ENCODE results near the gene ABCG1.

The ABCG1 gene

GRCh38 chr21:42294273-42294880, 75.4 kb downstream of the ABCG1 start:
- DNase-seq: no peak

- no peak for DNase-seq
These were observed 76.9 kb downstream of the ABCG1 start for GRCh38 chr21:42295845-42296244.

- DNase-seq: no peak
These were observed 77.6 kb downstream of the ABCG1 start for GRCh38 chr21:42296501-42296900.

GRCh38 chr21:42297377-42297776, 78.4 kb downstream of the ABCG1 start:
- DNase-seq: no peak

GRCh38 chr21:42298237-42298636, 79.3 kb downstream of the ABCG1 start:
- DNase-seq: no peak

- DNase-seq: no peak
These were observed 79.7 kb downstream of the ABCG1 start for GRCh38 chr21:42298657-42299056.

GRCh38 chr21:42299324-42300044, 80.5 kb downstream of the ABCG1 start:
- DNase-seq: no peak

GRCh38 chr21:42300045-42300583, 81.2 kb downstream of the ABCG1 start:
- DNase-seq: no peak

GRCh38 chr21:42300956-42301355, 82.0 kb downstream of the ABCG1 start:
- no peak for DNase-seq

- DNase-seq: no peak
These were observed 82.6 kb downstream of the ABCG1 start for GRCh38 chr21:42301371-42302075.

- DNase-seq: no peak
These were observed 83.2 kb downstream of the ABCG1 start for GRCh38 chr21:42302076-42302650.

GRCh38 chr21:42302794-42303193, 83.9 kb downstream of the ABCG1 start:
- DNase-seq: no peak

- no peak for DNase-seq
These were observed 84.5 kb downstream of the ABCG1 start for GRCh38 chr21:42303443-42303842.

- no peak for DNase-seq
These were observed 85.9 kb downstream of the ABCG1 start for GRCh38 chr21:42304556-42305454.

GRCh38 chr21:42305707-42306147, 86.8 kb downstream of the ABCG1 start:
- DNase-seq: no peak

- no peak for DNase-seq
These were observed 87.6 kb downstream of the ABCG1 start for GRCh38 chr21:42306366-42307035.

- DNase-seq: no peak
These were observed 88.2 kb downstream of the ABCG1 start for GRCh38 chr21:42307106-42307505.

GRCh38 chr21:42308161-42308913, 89.4 kb downstream of the ABCG1 start:
- DNase-seq: no peak

GRCh38 chr21:42308914-42309752, 90.2 kb downstream of the ABCG1 start:
- no peak for DNase-seq

GRCh38 chr21:42309753-42310213, 90.8 kb downstream of the ABCG1 start:
- peak; percentile 57 for DNase-seq
